ENCODE data around the gene CYP24A1.

DNA sequence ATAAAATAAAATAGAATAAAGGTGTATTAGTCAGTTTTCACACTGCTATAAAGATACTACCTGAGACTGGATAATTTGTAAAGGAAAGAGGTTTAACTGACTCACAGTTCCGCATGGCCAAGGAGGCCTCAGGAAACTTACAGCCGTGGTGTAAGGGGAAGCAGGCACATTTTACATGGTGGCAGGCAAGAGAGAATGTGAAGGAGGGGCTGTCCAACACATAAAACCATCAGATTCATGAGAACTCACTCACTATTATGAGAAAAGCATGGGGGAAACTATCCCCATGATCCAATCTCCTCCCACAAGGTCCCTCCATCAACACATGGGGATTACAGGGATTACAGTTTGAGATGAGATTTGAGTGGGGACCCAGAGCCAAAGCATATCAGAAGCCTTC is 62.3 kb downstream of the CYP24A1 start:
- TF ChIP-seq, protein P1, sequence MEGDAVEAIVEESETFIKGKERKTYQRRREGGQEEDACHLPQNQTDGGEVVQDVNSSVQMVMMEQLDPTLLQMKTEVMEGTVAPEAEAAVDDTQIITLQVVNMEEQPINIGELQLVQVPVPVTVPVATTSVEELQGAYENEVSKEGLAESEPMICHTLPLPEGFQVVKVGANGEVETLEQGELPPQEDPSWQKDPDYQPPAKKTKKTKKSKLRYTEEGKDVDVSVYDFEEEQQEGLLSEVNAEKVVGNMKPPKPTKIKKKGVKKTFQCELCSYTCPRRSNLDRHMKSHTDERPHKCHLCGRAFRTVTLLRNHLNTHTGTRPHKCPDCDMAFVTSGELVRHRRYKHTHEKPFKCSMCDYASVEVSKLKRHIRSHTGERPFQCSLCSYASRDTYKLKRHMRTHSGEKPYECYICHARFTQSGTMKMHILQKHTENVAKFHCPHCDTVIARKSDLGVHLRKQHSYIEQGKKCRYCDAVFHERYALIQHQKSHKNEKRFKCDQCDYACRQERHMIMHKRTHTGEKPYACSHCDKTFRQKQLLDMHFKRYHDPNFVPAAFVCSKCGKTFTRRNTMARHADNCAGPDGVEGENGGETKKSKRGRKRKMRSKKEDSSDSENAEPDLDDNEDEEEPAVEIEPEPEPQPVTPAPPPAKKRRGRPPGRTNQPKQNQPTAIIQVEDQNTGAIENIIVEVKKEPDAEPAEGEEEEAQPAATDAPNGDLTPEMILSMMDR (conservative IDR thresholded peaks at IDR 0.05): no peak
- TF ChIP-seq ZFX (IDR thresholded peaks at IDR 0.05): no peak
